C4-2B (cell line): ENCODE measurements around the gene FKBP5.

Experiments
- CTCF ChIP-seq: fragments of 450-650 bp; conservative IDR thresholded peaks from 2 replicates; pipeline ENCODE4 v1.5.1; 2017; ENCODE audit warnings: mild to moderate bottlenecking
- ZFX ChIP-seq: fragments of 450-650 bp; IDR thresholded peaks from 2 replicates; pipeline ENCODE4 v1.6.1; 2017

- TF ChIP-seq CTCF, result no peak
- no peak for TF ChIP-seq ZFX
Observed at GRCh38 chr6:35725081-35725708, 36.5 kb upstream of the FKBP5 start.
